RCC 7860 (cell line): ENCODE results near the gene SRD5A2.

Experiments
- DNase-seq: peaks from one replicate; pipeline ENCODE4 v3.0.0-alpha.2; 2015; ENCODE audit warnings: low spot score
- FAIRE-seq: peaks from 2 replicates; lab custom pipeline; 2012; peaks lifted over from hg19 to GRCh38; lab: Jason Lieb, UNC

The SRD5A2 gene

GRCh38 chr2:31474296-31474695, 106.4 kb downstream of the SRD5A2 start:
- no peak for DNase-seq

More at GRCh38 chr2:31474296-31474695, 106.4 kb downstream of the SRD5A2 start:
- no peak for FAIRE-seq
